Coronary artery (tissue), 2 donors: Measurements from ENCODE around the gene MAGI2.

Experiments used
- DNase-seq: peaks from one replicate; pipeline ENCODE4 v3.0.0-alpha.2; 2017; ENCODE audit warnings: low spot score
- H3K27ac ChIP-seq, 2 donors: fragments of 200-600 bp; sonication (generic); one replicate each; pipeline ENCODE4 v1.5.1; 2016 to 2019
- H3K4me3 ChIP-seq: fragments of 200-600 bp; sonication (generic); 2 replicates; pipeline ENCODE4 v1.5.1; 2016; ENCODE audit warnings: mild to moderate bottlenecking, moderate library complexity
- CTCF ChIP-seq: fragments of 200-600 bp; sonication (generic); IDR thresholded peaks from one replicate; pipeline ENCODE4 v1.5.1; 2019; ENCODE audit warnings: antibody characterized with exemption

The MAGI2 gene

GRCh38 chr7:78164459-78164858, 1289.0 kb downstream of the MAGI2 start:
- Histone ChIP-seq H3K4me3 (no peak overlapping the region), H3K27ac (no peak overlapping the region)
- no peak for TF ChIP-seq CTCF
- DNase-seq = no peak

GRCh38 chr7:78161781-78162180, 1291.7 kb downstream of the MAGI2 start:
- DNase-seq = no peak
- TF ChIP-seq CTCF = no peak
- H3K27ac ChIP-seq = no peak overlapping the region

GRCh38 chr7:78159545-78159944, 1293.9 kb downstream of the MAGI2 start:
- no peak for TF ChIP-seq CTCF
- DNase-seq = no peak
- Histone ChIP-seq H3K27ac (no peak overlapping the region), H3K4me3 (no peak overlapping the region)

More at GRCh38 chr7:78161781-78162180, 1291.7 kb downstream of the MAGI2 start:
- H3K4me3 ChIP-seq = no peak overlapping the region

GRCh38 chr7:78153285-78153684, 1300.2 kb downstream of the MAGI2 start:
- TF ChIP-seq CTCF = no peak
- H3K4me3 ChIP-seq = no peak overlapping the region
- no peak overlapping the region for H3K27ac ChIP-seq
- DNase-seq = no peak

- H3K27ac ChIP-seq = peak overlapping the region in 1 of 2 donors; percentile 46
- DNase-seq = no peak
- no peak overlapping the region for H3K4me3 ChIP-seq
- TF ChIP-seq CTCF = no peak
Observed at GRCh38 chr7:78151229-78151628, 1302.2 kb downstream of the MAGI2 start.

- H3K27ac ChIP-seq = peak overlapping the region in 1 of 2 donors; percentile 12
- DNase-seq = no peak
- no peak overlapping the region for H3K4me3 ChIP-seq
- TF ChIP-seq CTCF = no peak
Observed at GRCh38 chr7:78149787-78150186, 1303.7 kb downstream of the MAGI2 start.

GRCh38 chr7:78148166-78148894, 1305.1 kb downstream of the MAGI2 start:
- no peak overlapping the region for H3K27ac ChIP-seq
- TF ChIP-seq CTCF = no peak
- H3K4me3 ChIP-seq = no peak overlapping the region
- no peak for DNase-seq
